ENCODE measurements around the gene CYB561D2.

GRCh38 chr3:50325497-50326181 is 25.0 kb upstream of the CYB561D2 start:
- TF ChIP-seq CTCF (IDR thresholded peaks at IDR 0.05; ENCODE audit: insufficient read depth, low read length, poor library complexity, severe bottlenecking) = no peak
- TF ChIP-seq EZH2phosphoT487 (conservative IDR thresholded peaks at IDR 0.05; ENCODE audit: low read length) = no peak

All from SU-DHL-6 (cell line).